OCI-LY7 (cell line): ENCODE data around the gene BCAR1. TPM values are rescaled to one million over a fixed set of nuclear protein-coding genes. Genes with fewer than 3 reads are reported as not detected.

Source experiments
- BruUV-seq: library from RNA; stranded (reverse); fragments of 400-500 nt; replicated peaks from 2 replicates; lab custom pipeline; 2021; lab: Mats Ljungman, UMichigan
- CTCF ChIA-PET: fragments of 300-600 bp; sonication (Branson Sonifier 250); formaldehyde crosslinking; loops from one replicate; lab custom pipeline; 2022; ENCODE audit warnings: antibody characterized with exemption; ENCODE audit not compliant: unreplicated experiment; lab: Charles Lee
- POLR2A ChIA-PET: fragments of 300-600 bp; sonication (Branson Sonifier 250); formaldehyde crosslinking; loops from one replicate; lab custom pipeline; 2022; ENCODE audit warnings: antibody characterized with exemption; lab: Charles Lee
- DNase-seq: peaks from one replicate; pipeline ENCODE4 v3.0.0-alpha.2; 2015; ENCODE audit warnings: low spot score
- H2AFZ ChIP-seq: fragments of 200-600 bp; sonication (generic), shearing (Covaris generic); 2 replicates; pipeline ENCODE4 v1.6.1; 2014; ENCODE audit warnings: mild to moderate bottlenecking, antibody characterized with exemption, low read length, moderate library complexity
- H3K27ac ChIP-seq: fragments of 200-600 bp; sonication (generic); 2 replicates; pipeline ENCODE4 v1.5.1; 2014; ENCODE audit warnings: mixed run types, low read depth, mild to moderate bottlenecking, moderate library complexity, low read length, inconsistent platforms; ENCODE audit not compliant: poor library complexity, severe bottlenecking
- H3K36me3 ChIP-seq: fragments of 200-600 bp; sonication (generic); 2 replicates; pipeline ENCODE4 v1.6.1; 2014; ENCODE audit warnings: mild to moderate bottlenecking, antibody characterized with exemption, low read length, moderate library complexity, mixed read lengths; ENCODE audit not compliant: insufficient read depth
- H3K4me1 ChIP-seq: fragments of 200-600 bp; sonication (generic); 2 replicates; pipeline ENCODE4 v1.5.1; 2014; ENCODE audit warnings: mild to moderate bottlenecking, low read length; ENCODE audit not compliant: insufficient read depth, poor library complexity, severe bottlenecking
- H3K4me2 ChIP-seq: fragments of 200-600 bp; sonication (generic); 2 replicates; pipeline ENCODE4 v1.6.1; 2014; ENCODE audit warnings: mild to moderate bottlenecking, low read length
- H3K4me3 ChIP-seq: fragments of 200-600 bp; sonication (generic); 2 replicates; pipeline ENCODE4 v1.5.1; 2014; ENCODE audit warnings: mild to moderate bottlenecking, low read depth, low read length; ENCODE audit not compliant: poor library complexity, severe bottlenecking
- H3K79me2 ChIP-seq: fragments of 200-600 bp; sonication (generic); 2 replicates; pipeline ENCODE4 v1.6.1; 2016; ENCODE audit warnings: low read depth, mild to moderate bottlenecking, low read length, moderate library complexity, mixed read lengths; ENCODE audit not compliant: insufficient read depth
- H3K9me2 ChIP-seq: fragments of 200-600 bp; sonication (generic); 2 replicates; pipeline ENCODE4 v1.6.1; 2016; ENCODE audit warnings: mild to moderate bottlenecking, low read length, mixed read lengths; ENCODE audit not compliant: insufficient read depth
- H3K9me3 ChIP-seq: fragments of 200-600 bp; sonication (generic); 2 replicates; pipeline ENCODE4 v1.6.1; 2014; ENCODE audit warnings: mild to moderate bottlenecking, mixed run types, low read length, mixed read lengths
- H4K20me1 ChIP-seq: fragments of 200-600 bp; sonication (generic); 2 replicates; pipeline ENCODE4 v1.6.1; 2014; ENCODE audit warnings: mild to moderate bottlenecking, antibody characterized with exemption, low read length, moderate library complexity, mixed read lengths; ENCODE audit not compliant: insufficient read depth
- CTCF ChIP-seq: fragments of 200-600 bp; sonication (generic); conservative IDR thresholded peaks from 2 replicates; pipeline ENCODE4 v1.5.1; 2014; ENCODE audit warnings: mild to moderate bottlenecking, antibody characterized with exemption, low read length, moderate library complexity, mixed read lengths
- EZH2phosphoT487 ChIP-seq: fragments of 200-600 bp; sonication (generic); IDR thresholded peaks from 2 replicates; pipeline ENCODE4 v1.6.1; 2018; ENCODE audit warnings: low read depth, borderline replicate concordance, mild to moderate bottlenecking, mixed run types, antibody characterized with exemption, low read length, moderate library complexity, mixed read lengths
- intact Hi-C: fragments of 100-400 bp; cut with micrococcal nuclease; formaldehyde crosslinking; loops from one replicate; pipeline ENCODE4 v1.10.0; 2022; ENCODE audit not compliant: unreplicated experiment
- total RNA-seq, 2 experiments: library from RNA; depleted of rRNA in 1 of 2; stranded (reverse); fragments of >200 nt in 1 of 2; shearing (Covaris generic) in 1 of 2; gene quantifications; 2 replicates each; pipeline ENCODE4 v1.2.3, GENCODE V29; 2014 to 2022

BCAR1 gene
- total RNA-seq, 2 experiments from 2014 or later: 10.0 to 15.1 TPM

- H3K36me3 ChIP-seq: no peaks in the 10 kb centered on the region
- intact Hi-C loops: no loop called here
- POLR2A ChIA-PET: no interaction called here
- DNase-seq: no peak
- no peak for TF ChIP-seq CTCF
- no peak for TF ChIP-seq EZH2phosphoT487
- H3K4me2 ChIP-seq: no peak overlapping the region
- BruUV-seq: no TSS peak
- H3K27ac ChIP-seq: no peak overlapping the region
- no peaks in the 10 kb centered on the region for H3K9me2 ChIP-seq
- no peaks in the 10 kb centered on the region for H3K79me2 ChIP-seq
- CTCF ChIA-PET: no interaction called here
- no peak overlapping the region for H2AFZ ChIP-seq
- H3K4me1 ChIP-seq: no peaks in the 10 kb centered on the region
- no peaks in the 10 kb centered on the region for H4K20me1 ChIP-seq
- H3K4me3 ChIP-seq: no peak overlapping the region
- H3K9me3 ChIP-seq: no peaks in the 10 kb centered on the region
These were observed 11.3 kb upstream of the BCAR1 start for GRCh38 chr16:75262800-75263127.

- ChIA-PET POLR2A (no interaction called here), CTCF (no interaction called here)
- no peaks in the 10 kb centered on the region for H3K79me2 ChIP-seq
- TF ChIP-seq EZH2phosphoT487 (no peak), CTCF (no peak)
- no peak overlapping the region for H2AFZ ChIP-seq
- H3K9me3 ChIP-seq: no peaks in the 10 kb centered on the region
- no peaks in the 10 kb centered on the region for H3K36me3 ChIP-seq
- intact Hi-C loops: no loop called here
- no peak overlapping the region for H3K27ac ChIP-seq
- no peaks in the 10 kb centered on the region for H3K9me2 ChIP-seq
- no peak overlapping the region for H3K4me2 ChIP-seq
- H4K20me1 ChIP-seq: no peaks in the 10 kb centered on the region
- no TSS peak for BruUV-seq
- H3K4me1 ChIP-seq: no peaks in the 10 kb centered on the region
- H3K4me3 ChIP-seq: no peak overlapping the region
- no peak for DNase-seq
These were observed 10.8 kb upstream of the BCAR1 start for GRCh38 chr16:75262104-75262799.

GRCh38 chr16:75261590-75262078 lies 10.2 kb upstream of the BCAR1 start:
- no peak overlapping the region for H3K4me2 ChIP-seq
- H2AFZ ChIP-seq: no peak overlapping the region
- no peak overlapping the region for H3K27ac ChIP-seq
- no peaks in the 10 kb centered on the region for H3K36me3 ChIP-seq
- no peaks in the 10 kb centered on the region for H4K20me1 ChIP-seq
- no peak for TF ChIP-seq CTCF
- no peak for TF ChIP-seq EZH2phosphoT487
- POLR2A ChIA-PET: no interaction called here
- CTCF ChIA-PET: no interaction called here
- no peak overlapping the region for H3K4me3 ChIP-seq
- no peak for DNase-seq
- H3K4me1 ChIP-seq: no peaks in the 10 kb centered on the region
- H3K9me2 ChIP-seq: no peaks in the 10 kb centered on the region
- no peaks in the 10 kb centered on the region for H3K9me3 ChIP-seq
- BruUV-seq: no TSS peak
- H3K79me2 ChIP-seq: no peaks in the 10 kb centered on the region
- intact Hi-C loops: no loop called here
